Measurements from ENCODE around the gene ACACA.

The ACACA gene

DNA sequence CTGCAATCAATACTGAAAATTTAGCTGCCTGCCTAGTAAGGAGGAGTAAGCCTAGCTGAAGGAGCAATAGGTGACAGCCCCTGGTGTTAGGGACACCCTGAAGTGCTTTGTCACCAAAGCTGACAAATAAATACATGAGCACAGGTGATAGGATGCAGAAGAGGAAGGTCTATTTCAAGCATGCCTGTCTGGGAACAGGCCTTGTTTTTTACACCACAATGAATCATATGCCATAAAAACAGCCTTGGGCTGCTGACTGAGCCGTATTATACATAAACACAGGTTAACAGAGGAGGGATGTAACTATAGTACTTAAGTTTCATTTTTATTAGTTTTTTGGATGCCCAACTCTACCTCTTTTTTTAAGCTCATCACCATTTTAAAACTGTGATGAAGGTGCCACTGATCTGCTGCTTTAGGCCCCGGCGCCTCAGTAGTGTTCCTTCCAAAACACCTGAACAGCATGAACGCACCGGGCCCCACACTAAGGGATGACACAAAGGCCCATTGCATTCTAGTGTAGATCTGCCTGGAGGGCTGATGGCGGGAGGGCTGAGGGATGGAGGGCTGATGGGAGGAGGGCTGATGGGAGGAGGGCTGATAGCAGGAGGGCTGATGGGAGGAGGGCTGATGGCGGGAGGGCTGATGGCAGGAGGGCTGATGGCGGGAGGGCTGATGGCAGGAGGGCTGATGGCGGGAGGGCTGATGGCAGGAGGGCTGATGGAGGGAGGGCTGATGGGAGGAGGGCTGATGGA is 307.5 kb downstream of the ACACA start:
- no peak for DNase-seq (ENCODE audit: low read depth)
- no peak for TF ChIP-seq CTCF (IDR thresholded peaks at IDR 0.05; ENCODE audit: insufficient read depth, low read depth, low read length, missing control alignments)
- no peak overlapping the region for H3K4me3 ChIP-seq (ENCODE audit: low read depth, low read length)

DNA sequence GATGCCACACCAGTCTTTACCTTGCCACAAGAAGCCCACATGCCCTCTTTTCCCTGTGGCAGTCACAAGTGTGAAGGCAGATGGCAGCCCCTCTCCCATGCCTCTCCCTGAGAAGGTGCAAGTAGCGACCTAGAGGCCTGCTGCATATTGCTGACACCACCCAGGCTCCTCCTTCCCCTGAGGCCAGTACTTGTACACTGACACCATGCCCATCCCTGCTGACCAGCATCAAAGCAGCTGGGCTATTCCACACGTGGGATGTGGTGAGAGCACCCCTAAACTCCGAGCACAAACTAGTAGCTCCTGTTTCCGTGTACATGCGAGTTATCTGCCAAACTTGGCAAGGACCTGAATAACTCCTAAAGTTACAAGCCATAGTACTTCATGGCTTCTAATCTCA is 308.5 kb downstream of the ACACA start:
- no peak overlapping the region for H3K4me3 ChIP-seq (ENCODE audit: low read depth, low read length)
- TF ChIP-seq CTCF (IDR thresholded peaks at IDR 0.05; ENCODE audit: insufficient read depth, low read depth, low read length, missing control alignments), result no peak
- DNase-seq (ENCODE audit: low read depth), result no peak

GRCh38 chr17:37097154-37097553 is 309.5 kb downstream of the ACACA start:
- TF ChIP-seq CTCF (IDR thresholded peaks at IDR 0.05; ENCODE audit: insufficient read depth, low read depth, low read length, missing control alignments), result no peak
- no peak overlapping the region for H3K4me3 ChIP-seq (ENCODE audit: low read depth, low read length)
- DNase-seq (ENCODE audit: low read depth), result no peak

GRCh38 chr17:37096071-37096470 is 310.6 kb downstream of the ACACA start:
- TF ChIP-seq CTCF (IDR thresholded peaks at IDR 0.05; ENCODE audit: insufficient read depth, low read depth, low read length, missing control alignments), result no peak
- H3K4me3 ChIP-seq (ENCODE audit: low read depth, low read length), result no peak overlapping the region
- DNase-seq (ENCODE audit: low read depth), result no peak

DNA sequence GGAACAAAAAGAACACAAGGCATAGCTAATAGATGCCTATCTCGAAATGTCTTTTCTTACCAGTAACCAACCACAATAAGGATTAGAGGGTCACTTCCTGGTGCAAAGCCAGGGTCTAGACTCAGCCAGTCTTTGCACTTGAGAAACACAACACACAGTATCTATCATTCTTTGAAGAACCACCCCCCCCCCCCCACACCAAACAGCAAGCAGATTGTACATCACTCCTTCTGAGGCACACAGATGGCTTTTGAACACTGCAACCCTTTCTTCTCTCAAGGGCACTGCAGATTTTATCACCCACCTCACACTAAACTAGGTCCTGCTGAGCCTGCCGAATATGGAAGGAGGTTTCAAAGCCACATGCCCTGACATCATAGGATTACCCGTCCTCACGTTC is 312.2 kb downstream of the ACACA start:
- no peak for TF ChIP-seq CTCF (IDR thresholded peaks at IDR 0.05; ENCODE audit: insufficient read depth, low read depth, low read length, missing control alignments)
- no peak overlapping the region for H3K4me3 ChIP-seq (ENCODE audit: low read depth, low read length)
- DNase-seq (ENCODE audit: low read depth), result no peak

GRCh38 chr17:37092701-37093100 is 313.9 kb downstream of the ACACA start:
- no peak overlapping the region for H3K4me3 ChIP-seq (ENCODE audit: low read depth, low read length)
- no peak for DNase-seq (ENCODE audit: low read depth)
- TF ChIP-seq CTCF (IDR thresholded peaks at IDR 0.05; ENCODE audit: insufficient read depth, low read depth, low read length, missing control alignments), result no peak

- TF ChIP-seq CTCF (IDR thresholded peaks at IDR 0.05; ENCODE audit: insufficient read depth, low read depth, low read length, missing control alignments), result no peak
- H3K4me3 ChIP-seq (ENCODE audit: low read depth, low read length), result no peak overlapping the region
- no peak for DNase-seq (ENCODE audit: low read depth)
Observed at GRCh38 chr17:37092071-37092470, 314.6 kb downstream of the ACACA start.
